NCI-H1694 (cell line): Measurements from ENCODE around the gene GRK6.

Experiments used
- DNase-seq: peaks from one replicate; lab custom pipeline; 2025; lab: John Stamatoyannopoulos, UW

GRK6 gene

DNA sequence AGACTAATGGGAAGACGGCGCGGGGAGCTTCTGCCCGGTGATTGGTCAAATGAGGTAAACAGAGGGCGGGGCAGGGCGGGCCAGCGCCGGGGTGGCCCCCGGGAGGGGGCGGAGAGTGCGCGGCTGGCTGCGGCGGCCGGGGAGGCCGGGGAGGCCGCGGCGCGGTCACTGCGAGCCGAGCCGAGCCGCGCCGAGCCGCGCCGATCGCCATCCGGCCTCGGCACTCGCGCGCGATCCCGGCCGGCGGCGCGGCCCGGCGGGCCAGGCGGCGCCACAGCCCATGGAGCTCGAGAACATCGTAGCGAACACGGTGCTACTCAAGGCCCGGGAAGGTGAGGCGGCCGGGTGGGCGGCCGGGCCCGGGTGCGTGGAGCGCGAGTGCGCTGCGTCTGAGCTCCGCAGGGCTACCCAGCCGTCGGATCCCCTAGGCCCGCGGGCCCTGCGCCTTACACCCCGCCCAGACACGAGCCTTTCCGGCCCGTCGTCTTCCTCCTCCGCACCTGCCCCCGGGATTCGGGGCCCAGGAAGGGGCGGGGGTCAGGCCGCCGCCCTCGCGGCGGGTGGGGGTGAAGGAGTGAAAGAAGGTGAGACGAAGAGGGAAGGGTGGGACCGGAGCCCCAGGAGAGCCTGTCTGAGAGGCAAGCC, at the start of gene GRK6:
Gene GRK6 (plus strand): TSS at position 111 of the 645 bp plus-strand sequence. CDS start 170 bp downstream, at position 281.
- no peak for DNase-seq

DNA sequence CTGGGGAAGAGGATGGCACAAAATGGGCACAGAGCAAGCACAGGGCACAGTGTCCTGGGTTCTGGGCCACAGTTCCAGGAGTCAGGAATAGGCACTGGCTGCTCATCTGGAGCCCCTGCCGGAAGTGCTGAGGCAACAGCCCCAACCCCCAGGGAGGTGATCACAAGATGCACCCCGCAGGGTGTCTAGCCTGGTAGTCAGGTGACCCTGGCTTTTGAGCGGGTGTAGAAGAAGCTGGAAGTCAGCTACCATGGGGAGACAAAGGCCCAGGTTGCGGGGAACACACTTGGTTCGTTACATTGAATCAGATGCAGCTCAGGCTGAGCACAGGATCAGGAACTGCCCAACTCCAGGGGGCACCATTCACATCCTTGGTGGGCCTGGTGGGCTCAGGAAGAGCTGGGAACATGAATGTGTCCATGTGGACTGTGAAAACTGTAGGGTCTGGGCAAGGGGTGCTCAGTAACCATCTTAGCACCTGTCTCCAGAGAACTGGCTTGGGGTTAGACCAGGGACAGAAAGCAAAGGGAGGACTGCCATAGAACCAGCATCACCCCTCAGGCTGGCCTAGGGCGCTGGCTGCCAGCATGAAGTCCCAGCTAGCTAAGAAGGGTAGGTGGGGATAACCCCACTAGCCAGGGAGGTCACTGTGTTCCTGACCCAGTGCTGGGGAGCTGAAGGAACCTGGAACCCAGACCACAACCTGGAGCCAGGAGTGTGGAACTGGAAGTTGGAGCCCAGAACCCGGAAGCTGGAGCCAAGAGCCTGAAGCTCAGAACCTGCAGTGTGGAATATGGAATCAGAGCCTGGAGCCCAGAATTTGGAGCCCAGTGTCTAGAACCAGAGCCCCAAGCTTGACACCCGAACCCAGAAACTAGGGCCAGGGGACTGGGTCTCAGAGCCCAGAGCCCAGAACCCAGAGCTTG, 48.4 kb upstream of the GRK6 start:
- no peak for DNase-seq

DNA sequence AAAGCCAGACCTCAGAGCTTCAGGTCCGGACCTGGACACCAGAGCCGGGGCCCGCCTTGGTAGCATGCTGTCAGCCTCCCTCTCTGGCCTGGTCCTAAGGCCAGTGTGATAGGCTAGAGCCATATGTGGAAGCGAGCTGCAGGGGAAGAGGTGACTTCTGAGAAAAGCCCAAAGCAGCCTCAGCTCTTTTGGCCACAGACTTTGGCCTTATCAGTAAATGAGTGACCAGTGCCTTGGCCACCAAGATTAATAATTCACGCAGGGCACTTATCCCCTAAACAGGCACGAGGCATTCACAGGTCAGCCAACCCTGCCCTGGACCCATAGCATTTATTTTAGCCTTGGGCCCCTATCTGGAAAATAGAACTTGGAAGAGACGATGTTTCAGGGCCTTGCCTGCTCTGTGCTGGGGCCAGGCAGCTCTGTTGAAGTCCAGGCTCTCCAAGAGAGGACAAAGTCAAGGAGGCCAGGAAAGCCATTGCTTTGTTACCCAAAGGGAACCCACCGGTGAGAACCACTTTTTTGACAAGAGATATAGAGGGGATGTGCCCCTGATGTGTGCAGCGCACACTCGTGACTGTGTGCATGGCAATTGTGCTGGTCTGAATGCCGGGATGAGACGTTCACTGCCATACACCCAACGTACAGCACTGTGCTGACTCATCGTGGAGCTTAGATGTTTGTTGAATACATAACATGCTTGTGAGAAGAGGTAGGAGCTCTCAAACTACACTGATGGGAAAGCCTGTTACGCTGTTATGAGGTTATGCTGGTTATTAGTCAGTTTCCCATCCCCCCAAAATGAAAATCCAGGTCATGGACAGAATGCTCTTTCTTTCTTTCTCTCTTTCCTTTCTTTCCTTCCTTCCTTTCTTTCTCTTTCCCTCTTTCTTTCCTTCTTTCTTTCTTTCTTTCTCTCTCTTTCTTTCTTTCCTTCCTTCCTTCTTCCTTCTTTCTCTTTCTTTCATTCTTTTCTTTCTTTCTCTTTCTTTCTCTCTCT, 47.3 kb upstream of the GRK6 start:
- DNase-seq: no peak

DNA sequence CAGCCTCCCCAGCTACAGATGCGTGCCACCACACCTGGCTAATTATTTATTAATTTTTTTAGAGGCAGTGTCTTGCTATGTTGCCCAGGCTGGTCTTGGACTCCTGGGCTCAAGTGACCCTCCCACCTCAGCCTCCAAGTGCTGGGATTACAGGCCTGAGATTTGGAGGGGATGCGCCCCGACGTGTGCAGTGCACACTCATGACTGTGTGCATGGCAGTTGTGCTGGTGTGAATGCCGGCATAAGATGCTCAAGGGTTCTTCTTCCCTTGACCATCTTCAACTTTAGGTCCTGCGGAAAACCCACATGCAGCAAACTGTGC, 45.7 kb upstream of the GRK6 start:
- DNase-seq: no peak

DNA sequence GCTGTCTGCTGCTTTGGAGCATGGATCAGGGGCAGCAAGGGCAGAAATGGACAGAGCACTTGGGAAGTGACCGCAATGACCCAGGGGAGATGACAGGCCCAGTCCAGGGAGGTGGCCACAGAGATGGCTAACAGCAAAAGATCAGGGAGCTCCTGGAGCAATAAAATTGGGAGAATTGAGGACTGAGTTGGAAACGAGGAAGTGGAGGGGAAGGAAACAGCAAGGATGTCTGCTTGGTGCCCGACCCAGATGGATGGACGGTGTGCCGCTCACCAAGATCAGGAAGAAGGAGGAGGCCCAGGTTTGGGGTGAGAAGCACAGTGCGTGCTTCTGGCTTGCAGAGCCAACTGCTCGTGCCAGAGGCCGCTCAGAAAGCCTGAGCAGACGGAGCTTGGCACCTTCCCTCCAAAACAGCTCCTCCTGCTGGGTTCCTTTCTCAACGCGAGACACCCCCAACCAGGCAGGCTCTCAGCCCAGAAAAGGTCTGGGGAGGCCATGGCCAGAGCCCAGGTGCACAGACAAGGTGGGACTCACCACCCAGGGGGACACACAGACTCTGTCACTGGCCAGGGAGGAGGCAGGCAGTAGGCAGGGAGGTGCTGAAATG, 44.0 kb upstream of the GRK6 start:
- DNase-seq: peak; percentile 13

DNA sequence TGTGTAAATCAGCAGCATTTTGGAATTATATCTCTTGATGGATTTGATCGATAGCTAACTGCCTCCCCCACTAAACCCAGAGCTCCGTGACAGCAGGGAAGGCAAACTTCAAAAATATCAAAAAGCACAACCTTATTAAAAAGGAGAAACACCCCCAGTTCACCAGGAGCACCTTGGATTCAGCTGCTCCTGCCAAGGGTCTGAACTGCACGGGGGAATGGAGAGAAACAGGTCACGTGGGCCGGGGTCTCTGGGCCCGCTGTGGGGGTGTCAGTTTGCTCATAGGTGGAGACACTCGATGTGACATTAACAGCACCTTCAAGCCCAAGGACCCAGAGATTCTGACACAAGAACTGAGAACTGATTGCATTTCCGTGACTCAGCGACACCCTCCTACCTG, 43.3 kb upstream of the GRK6 start:
- no peak for DNase-seq

DNA sequence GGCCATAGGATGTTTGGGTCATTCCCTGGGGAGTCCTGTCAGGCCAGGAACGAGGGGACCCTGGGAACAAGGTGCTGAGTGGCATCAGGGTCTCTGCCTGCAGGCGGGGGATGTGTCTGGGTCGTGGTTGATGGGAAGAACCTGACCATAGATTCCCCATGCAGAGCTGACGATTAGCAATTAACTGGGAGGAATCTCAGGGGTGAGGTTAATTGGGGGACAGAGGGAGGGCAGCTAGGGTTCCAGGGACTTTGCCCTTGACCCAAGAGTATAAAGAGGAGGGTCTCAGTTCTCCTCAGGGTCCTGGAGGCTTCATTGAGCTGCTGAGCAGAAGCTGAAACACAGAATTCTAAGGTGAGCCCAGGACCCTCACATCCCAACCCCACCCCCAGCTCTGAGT, 42.3 kb upstream of the GRK6 start, which contains the start of gene SLC34A1:
Gene SLC34A1 (plus strand): TSS at position 301 of the 400 bp plus-strand sequence. CDS start 1,308 bp downstream, outside the sequence.
- DNase-seq: no peak

DNA sequence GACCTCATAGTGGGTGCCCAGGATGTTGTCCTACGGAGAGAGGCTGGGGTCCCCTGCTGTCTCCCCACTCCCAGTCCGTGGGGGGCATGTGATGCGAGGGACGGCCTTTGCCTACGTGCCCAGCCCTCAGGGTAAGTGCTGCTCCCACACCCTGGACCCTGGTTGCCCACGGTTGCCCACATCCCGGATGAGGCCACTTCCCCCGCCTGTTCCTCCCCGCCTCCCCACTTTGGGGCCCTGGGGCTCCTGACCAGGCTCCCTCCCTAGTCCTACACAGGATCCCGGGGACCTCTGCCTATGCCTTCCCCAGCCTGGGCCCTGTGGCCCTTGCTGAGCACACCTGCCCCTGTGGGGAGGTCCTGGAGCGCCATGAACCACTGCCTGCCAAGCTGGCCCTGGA, 40.8 kb upstream of the GRK6 start:
- DNase-seq: no peak

DNA sequence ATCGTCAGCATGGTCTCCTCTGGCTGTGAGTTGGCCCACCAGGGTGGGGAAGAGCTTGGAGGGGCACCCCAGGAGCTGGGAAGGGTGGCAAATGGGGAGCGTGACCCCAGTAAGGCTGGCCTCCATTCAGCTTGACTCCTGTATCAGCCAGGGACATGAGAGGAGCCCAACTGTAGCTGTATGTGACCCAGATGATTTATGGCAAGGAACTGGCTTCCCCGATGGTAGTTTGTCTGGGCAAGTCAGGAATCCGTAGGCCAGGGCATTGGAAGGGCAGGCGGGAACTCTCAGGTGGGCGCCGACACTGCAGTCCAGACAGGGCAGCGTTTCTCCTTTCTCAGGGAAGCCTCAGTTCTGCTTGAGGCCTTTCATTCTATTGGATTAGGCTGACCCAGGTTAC, 39.9 kb upstream of the GRK6 start:
- no peak for DNase-seq

DNA sequence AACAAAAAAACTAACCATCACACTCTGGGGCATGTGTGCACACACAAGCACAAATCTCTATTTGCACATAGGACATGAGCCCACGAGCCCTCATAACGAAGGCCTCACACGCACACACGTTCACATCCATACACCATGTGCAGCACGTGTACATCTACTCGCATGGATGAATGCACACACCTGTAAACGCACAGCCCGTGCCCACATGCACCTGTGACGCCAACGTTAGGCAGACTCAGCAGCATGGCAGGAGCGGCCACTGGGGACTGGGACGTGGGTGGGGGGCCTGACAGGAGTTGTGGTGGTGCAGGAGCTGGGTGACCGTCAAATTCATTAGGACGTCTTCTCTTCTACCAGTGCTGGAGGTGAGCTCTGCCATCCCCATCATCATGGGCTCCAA, 39.1 kb upstream of the GRK6 start:
- no peak for DNase-seq

DNA sequence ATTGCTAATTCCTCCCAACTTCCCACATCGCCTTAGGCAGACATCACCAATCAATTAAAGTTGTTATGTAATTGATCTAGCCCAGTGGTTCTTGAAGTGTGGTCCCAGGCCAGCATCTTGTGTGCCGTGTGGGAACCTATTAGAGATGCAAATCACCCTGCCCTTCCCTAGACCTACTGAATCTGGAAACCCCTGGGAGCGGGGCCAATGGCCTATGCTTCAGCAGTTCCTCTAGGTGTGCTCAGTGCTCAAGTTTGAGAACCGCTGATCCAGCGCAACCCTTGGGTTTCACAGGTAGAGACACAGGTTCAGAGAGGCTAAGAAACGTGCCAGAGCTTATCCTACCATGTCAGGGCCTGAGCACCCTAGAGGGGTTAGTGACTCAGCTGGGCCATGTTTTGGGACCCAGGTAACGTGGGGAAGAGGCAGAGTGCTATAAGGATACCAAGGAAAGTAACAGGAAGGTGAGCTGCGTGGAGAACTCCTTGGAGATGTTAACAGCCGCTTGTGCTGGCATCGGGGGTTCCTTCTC, 37.9 kb upstream of the GRK6 start:
- DNase-seq: no peak

DNA sequence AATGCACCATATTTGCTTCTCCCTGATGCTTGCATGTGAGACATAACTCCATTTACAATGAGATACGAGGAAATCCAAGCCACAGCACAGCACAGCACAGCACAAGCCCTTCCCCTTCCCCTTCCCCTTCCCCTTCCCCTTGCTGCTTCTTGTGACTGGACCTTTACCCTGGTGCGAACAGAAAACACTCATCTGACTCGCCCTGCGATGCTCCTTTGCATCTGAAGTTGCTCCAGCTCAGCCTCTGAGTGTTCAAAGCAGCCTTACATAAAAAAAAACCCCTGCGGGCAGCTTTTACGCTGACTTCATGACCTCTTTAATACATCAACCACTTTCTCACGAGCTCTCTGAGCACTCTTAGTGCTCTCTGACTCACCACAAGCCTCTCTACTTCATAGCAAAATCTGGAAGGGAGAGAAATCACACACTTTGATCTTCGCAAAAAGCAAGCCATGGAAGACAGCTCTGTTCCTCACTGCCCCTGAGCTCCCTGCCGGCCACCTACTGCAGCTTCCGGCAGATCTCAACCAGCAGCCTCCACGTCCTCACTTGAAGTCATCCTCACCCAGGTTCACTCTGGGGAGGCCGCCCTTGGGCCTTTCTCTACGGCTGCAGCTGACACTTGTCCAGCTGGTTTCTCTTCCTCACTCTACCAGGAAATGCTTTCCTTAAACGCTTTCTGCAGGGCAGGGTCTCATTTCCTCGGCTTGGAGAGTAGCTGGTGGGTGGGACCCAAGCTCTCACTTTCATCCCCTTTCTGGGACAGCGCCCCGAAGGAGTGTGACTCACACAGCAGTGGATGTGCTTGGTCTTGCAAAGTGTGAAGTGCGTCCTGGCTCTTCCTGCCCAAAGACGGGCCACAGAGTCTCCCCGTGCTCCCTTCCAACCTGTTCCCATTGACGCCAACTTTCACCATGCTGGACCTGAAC, 37.0 kb upstream of the GRK6 start:
- DNase-seq: no peak

DNA sequence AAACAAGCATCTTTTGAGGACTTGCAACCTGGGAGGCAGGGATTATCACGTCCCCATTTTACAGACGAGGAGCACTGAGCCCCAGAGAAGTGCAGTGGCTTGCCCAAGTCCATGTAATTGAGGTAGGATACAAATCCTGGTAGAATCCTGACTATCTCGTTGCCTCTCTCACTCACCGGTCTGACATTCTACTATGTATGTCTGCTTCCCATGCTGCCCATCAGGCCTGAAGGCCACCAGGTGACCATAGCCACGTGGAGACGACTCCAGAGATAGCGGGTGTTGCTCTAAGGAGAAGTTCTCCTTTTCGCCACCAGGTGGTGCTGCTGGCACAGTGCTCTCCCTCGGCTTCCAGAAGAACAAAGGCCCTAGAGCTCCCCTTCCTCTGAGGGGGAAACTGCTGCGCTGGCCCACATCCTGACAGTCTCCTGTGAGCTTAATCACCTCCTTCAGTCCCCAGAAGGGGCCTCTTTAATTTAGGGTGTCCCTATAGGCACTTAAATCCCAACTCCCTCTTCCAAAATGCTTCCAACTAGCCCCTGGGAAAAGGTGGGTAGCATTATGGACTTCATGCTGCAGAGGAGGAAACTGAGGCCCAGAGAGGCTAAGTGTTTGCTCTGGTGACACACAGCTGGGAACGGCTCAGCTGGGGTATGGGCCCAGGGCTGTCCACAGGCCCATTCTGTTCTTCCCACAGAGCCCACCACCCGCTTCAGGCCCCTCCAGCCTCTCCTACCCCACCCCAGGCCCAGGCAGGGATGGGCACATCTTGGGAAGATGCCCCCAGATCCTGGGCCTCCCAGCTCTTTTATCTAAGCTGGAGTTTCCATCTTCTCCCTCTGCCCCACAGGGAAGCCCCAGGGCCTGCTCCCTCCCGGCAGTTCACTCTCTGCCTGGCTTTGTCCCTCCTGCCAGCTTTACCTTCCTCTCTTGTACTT, 35.8 kb upstream of the GRK6 start:
- peak; percentile 87 for DNase-seq

DNA sequence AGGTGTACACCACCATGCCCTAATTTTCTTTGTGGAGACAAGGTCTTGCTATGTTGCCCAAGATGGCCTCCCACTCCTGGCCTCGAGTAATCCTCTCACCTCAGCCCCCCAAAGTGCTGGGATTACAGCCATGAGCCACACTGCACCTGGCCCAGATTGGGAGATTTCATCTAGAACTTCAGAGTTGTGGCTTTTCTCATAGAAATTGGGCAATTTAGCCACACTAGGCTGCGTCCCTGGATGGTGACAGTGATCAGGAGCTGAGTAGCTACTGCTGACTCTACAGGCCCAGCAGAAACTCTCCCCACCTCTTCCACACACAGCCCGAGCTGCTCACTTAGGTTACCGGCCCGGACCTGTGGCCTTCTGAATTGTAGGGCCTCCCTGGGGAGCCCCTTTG, 33.7 kb upstream of the GRK6 start:
- no peak for DNase-seq

DNA sequence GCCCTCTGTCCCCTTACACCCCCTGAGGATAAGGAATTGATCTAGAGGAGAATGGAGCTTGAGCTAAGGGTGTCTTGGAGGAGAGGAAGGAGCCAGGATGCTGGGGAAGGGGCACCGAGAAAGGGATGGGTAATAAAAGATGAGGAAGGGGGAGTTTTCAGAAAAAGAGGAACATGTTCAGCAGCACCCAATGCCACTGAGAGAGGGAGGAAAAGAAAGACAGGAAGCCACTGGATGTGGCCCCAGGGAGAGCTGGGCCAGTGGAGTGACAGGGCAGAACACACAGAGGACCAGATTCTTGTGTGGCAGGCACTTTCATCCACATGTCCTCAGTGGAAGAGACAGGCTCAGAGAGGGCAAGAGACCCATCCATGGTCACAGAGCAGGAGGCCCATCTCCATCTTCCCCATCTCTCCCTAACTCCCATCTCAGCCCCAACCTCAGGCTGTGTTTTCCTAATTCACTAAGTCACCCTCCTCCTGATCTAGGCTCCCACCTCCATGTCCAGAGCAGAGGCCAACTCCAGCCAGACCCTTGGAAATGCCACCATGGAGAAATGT, 33.2 kb upstream of the GRK6 start:
- no peak for DNase-seq

DNA sequence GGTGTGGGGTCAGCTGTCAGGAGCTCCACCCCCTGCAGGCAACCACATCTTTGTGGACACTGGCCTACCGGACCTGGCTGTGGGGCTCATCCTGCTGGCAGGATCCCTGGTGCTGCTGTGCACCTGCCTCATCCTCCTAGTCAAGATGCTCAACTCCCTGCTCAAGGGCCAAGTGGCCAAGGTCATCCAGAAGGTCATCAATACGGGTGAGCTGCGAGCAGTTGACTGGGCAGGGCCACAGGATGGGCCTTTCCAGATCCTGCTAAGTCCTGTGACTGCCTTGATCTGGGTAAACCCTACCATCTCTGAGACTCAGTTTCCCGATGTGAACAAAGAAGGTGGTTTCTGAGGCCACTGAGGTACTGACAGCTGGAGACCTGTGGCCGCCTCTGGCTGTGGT, 32.5 kb upstream of the GRK6 start:
- DNase-seq: no peak

DNA sequence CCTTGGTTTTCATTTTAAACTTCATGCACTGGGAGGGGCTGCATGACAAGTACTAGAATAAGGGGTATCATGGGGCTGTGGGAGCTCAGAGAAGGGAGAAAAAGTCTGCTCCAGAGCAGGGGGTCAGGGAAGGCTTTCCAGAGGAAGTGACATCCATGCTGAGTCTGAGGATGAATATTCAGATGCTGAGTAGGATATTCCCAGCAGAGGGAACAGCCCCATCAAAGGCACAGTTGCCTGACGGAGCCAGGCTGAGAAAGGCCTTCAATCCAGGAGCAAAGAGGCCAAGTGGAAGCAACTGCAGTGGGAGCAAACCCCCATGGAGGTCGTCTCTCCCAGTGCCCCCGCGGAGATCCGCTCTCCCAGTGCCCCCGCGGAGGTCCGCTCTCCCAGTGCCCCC, 30.4 kb upstream of the GRK6 start:
- DNase-seq: no peak

DNA sequence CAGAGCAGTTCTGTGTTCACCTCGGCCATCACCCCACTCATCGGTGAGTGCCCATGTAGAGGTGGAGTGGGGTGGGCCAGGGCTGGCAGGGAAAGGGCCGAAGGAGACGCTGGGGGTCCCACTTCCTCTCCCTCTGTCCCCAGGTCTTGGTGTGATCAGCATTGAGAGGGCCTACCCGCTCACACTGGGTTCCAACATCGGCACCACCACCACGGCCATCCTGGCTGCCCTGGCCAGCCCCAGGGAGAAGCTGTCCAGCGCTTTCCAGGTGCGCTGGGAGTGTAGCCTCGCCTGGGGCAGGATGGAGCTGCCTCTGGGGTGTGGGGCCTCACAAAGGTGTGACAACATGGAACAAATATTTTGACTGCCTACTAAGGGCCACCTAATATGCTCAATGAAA, 29.7 kb upstream of the GRK6 start:
- DNase-seq: no peak

DNA sequence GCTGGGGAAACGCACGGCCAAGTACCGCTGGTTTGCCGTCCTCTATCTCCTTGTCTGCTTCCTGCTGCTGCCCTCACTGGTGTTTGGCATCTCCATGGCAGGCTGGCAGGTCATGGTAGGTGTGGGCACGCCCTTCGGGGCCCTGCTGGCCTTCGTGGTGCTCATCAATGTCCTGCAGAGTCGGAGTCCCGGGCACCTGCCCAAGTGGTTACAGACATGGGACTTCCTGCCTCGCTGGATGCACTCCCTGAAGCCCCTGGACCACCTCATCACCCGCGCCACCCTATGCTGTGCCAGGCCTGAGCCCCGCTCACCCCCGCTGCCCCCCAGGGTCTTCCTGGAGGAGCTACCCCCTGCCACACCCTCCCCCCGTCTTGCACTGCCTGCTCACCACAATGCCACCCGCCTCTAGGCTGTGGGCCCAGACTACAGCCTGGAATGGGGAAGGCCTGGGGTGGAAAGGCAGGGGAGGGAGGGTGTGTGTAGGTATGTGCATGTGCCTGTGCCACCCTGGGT, 28.5 kb upstream of the GRK6 start:
- DNase-seq: no peak
